Coronary artery (tissue), 2 donors: ENCODE results near the gene CGNL1.

ENCODE experiments used
- DNase-seq: peaks from one replicate; pipeline ENCODE4 v3.0.0-alpha.2; 2017; ENCODE audit warnings: low spot score
- H3K27ac ChIP-seq, 2 donors: fragments of 200-600 bp; sonication (generic); one replicate each; pipeline ENCODE4 v1.5.1; 2016 to 2019
- H3K4me3 ChIP-seq: fragments of 200-600 bp; sonication (generic); 2 replicates; pipeline ENCODE4 v1.5.1; 2016; ENCODE audit warnings: mild to moderate bottlenecking, moderate library complexity
- TF ChIP-seq, protein P1 (sequence below): fragments of 200-600 bp; sonication (generic); IDR thresholded peaks from one replicate; pipeline ENCODE4 v1.5.1; 2019; ENCODE audit warnings: antibody characterized with exemption

CGNL1 gene

DNA sequence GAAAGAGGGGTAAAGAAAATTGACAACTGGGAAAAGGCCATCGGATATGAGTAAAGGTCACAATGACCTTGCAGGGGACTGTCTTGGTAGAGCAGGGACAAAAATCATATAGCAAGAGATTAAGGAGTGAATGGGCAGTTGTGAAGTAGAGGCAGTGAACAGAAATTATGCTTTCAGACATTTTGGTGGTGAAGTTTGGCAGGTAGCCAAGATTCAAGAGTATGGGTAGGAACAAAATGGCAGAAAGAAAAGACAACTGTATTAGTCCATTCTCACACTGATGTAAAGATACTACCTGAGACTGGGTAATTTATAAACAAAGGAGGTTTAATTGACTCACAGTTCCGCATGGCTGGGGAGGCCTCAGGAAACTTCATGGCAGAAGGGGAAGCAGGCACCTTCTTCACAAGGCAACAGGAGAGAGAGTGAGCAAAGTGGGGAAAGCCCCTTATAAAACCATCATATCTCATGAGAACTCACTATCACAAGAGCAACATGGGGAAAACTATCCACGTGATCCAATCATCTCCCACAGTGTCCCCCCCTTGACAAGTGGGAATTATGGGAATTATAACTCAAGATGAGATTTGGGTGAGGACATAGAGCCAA lies 84.0 kb downstream of the CGNL1 start:
- DNase-seq, result no peak
- H3K27ac ChIP-seq, result no peak overlapping the region
- TF ChIP-seq, protein P1, sequence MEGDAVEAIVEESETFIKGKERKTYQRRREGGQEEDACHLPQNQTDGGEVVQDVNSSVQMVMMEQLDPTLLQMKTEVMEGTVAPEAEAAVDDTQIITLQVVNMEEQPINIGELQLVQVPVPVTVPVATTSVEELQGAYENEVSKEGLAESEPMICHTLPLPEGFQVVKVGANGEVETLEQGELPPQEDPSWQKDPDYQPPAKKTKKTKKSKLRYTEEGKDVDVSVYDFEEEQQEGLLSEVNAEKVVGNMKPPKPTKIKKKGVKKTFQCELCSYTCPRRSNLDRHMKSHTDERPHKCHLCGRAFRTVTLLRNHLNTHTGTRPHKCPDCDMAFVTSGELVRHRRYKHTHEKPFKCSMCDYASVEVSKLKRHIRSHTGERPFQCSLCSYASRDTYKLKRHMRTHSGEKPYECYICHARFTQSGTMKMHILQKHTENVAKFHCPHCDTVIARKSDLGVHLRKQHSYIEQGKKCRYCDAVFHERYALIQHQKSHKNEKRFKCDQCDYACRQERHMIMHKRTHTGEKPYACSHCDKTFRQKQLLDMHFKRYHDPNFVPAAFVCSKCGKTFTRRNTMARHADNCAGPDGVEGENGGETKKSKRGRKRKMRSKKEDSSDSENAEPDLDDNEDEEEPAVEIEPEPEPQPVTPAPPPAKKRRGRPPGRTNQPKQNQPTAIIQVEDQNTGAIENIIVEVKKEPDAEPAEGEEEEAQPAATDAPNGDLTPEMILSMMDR, result no peak
- no peak overlapping the region for H3K4me3 ChIP-seq

DNA sequence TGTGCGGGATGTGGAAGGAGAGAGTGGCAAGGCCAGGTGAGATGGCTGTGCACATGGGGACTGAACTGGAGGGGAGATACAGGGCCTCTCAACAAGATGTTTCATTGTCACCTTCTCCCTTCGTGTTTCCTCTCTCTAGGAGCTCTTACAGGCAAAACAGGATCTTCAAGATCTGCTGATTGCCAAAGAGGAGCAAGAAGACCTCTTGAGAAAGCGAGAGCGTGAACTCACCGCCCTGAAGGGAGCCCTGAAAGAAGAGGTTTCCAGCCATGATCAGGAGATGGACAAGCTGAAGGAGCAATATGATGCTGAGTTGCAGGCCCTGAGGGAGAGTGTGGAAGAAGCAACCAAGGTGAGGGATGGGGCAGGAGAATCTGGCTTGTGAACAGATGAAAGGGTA lies 85.2 kb downstream of the CGNL1 start:
- TF ChIP-seq, protein P1, result no peak
- no peak overlapping the region for H3K27ac ChIP-seq
- H3K4me3 ChIP-seq, result no peak overlapping the region
- DNase-seq, result no peak

DNA sequence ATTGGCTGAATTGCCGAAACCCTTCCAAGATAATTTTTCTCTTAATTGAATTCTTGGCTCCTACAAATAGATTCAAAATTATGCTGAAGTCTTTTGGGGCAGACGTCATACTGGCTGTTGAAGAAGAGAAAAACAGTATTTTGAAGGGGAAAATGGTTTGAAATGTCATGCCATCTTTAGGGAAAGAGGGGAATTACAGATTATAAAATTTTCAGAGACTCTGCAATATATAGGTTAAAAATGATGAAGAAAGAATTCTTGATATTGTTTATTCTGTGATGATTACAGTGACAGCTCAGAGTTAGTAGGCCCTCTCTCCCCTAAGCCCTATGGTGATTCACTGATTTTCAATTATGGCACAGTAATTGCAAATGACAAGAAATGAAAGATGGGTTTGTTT lies 86.1 kb downstream of the CGNL1 start:
- no peak overlapping the region for H3K4me3 ChIP-seq
- no peak for DNase-seq
- TF ChIP-seq, protein P1, result no peak
- no peak overlapping the region for H3K27ac ChIP-seq

DNA sequence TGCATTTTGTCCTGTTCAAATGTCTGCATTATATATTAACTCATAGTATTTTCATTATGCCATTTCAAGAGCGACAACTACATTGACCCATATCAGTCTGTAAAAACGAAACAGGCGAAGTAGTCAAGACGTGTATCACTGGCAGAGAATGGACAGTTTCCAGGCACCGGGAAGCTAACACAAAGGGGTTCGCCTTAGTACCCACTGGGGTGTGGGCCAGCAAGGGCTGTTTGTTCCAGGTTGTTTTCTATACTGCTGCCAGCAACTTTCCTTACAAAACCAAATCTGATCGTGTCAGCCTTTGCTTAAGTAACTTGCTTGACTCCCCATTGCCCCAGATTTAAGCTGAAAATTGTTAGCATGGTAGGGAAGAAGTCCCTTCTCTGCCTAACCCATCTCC lies 87.1 kb downstream of the CGNL1 start:
- Histone ChIP-seq H3K4me3 (no peak overlapping the region), H3K27ac (no peak overlapping the region)
- TF ChIP-seq, protein P1, result no peak
- no peak for DNase-seq

DNA sequence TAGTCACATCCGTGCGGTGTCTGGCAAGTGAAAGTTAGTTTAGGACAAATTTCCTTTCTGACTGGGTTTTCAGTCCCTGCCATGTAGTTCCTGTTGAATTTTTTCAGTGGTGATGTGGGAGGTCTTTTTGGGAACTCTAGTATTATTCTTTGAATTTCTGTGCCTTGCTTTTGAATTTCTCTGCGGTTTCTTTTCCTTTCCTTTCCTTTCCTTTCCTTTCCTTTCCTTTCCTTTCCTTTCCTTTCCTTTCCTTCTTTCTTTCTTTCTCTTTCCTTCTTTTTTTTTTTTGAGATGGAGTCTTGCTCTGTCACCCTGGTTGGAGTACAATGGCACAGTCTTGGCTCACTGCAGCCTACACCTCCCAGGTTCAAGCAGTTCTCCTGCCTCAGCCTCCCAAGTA lies 88.2 kb downstream of the CGNL1 start:
- Histone ChIP-seq H3K4me3 (no peak overlapping the region), H3K27ac (no peak overlapping the region)
- DNase-seq, result no peak
- TF ChIP-seq, protein P1, result no peak

DNA sequence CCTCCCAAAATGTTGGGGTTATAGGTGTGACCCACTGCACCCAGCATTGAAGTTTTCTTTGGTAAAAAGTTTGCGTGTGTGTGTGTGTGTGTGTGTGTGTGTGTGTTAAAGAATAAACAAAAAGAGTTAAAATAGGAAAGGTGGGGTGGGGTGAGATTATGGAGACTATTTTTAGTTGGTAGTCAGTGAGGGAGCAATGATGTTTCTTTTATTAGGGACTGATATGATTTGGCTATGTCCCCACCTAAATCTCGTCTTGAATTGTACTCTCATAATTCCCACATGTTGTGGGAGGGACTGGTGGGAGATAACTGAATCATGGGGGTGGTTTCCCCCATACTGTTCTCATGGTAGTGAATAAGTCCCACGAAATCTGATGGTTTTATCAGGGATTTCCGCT lies 92.2 kb downstream of the CGNL1 start:
- DNase-seq, result no peak
- no peak overlapping the region for H3K4me3 ChIP-seq
- H3K27ac ChIP-seq, result no peak overlapping the region
- TF ChIP-seq, protein P1, result no peak

DNA sequence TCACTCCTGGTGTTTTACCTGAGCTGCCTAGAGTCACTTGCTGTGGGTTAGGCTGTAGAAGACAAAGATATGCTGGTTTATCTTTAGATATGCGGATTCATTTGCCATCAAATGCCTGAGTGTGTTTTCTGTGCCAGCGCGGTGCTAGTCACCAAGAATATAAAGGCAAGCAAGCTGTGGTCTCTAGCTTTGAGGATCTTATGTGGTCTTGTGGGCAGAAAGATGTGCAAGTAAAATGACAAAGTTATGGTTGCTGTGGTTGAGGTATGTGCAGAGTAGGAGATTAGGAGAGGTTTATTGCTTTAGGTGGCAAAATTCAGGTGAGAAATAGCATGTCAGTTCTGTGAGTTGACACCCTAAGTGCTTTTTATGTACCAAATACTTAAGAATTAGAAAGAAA lies 94.2 kb downstream of the CGNL1 start:
- no peak overlapping the region for H3K27ac ChIP-seq
- TF ChIP-seq, protein P1, result no peak
- no peak for DNase-seq
- no peak overlapping the region for H3K4me3 ChIP-seq
